Skeletal muscle tissue (tissue), 4 donors: ENCODE measurements around the gene NUDT22. TPM values are rescaled to one million over a fixed set of nuclear protein-coding genes. Genes with fewer than 3 reads are reported as not detected.
A peak's percentile ranks its signal among the peaks of the same experiment; 100 is the strongest.

ENCODE experiments used
- H3K27ac ChIP-seq: one replicate; pipeline ENCODE4 v1.7.0; 2013; ENCODE audit warnings: mild to moderate bottlenecking, low read depth, low read length, inconsistent platforms
- H3K27me3 ChIP-seq, 3 donors: one replicate each; pipeline ENCODE4 v1.7.0; 2013; ENCODE audit warnings: low read length in 3 of 3; ENCODE audit not compliant: control insufficient read depth in 3 of 3, insufficient read depth in 3 of 3
- H3K36me3 ChIP-seq, 3 donors: one replicate each; pipeline ENCODE4 v1.7.0; 2013; ENCODE audit warnings: low read length in 3 of 3; ENCODE audit not compliant: control insufficient read depth in 3 of 3, insufficient read depth in 3 of 3
- H3K4me1 ChIP-seq, 3 donors: one replicate each; pipeline ENCODE4 v1.7.0; 2013; ENCODE audit warnings: low read length in 3 of 3, mild to moderate bottlenecking in 3 of 3; ENCODE audit not compliant: control insufficient read depth in 3 of 3, insufficient read depth in 3 of 3
- H3K4me3 ChIP-seq, 3 donors: one replicate each; pipeline ENCODE4 v1.7.0; 2013; ENCODE audit warnings: low read length in 3 of 3
- H3K9ac ChIP-seq, 3 donors: one replicate each; pipeline ENCODE4 v1.7.0; 2013; ENCODE audit warnings: low read length in 3 of 3, mild to moderate bottlenecking in 3 of 3, moderate library complexity in 2 of 3, low read depth in 1 of 3
- H3K9me3 ChIP-seq, 3 donors: one replicate each; pipeline ENCODE4 v1.7.0; 2013; ENCODE audit warnings: low read length in 3 of 3; ENCODE audit not compliant: control insufficient read depth in 3 of 3
- total RNA-seq: library from RNA; depleted of rRNA; stranded (reverse); fragments of >200 nt; gene quantifications from one replicate; pipeline ENCODE4 v1.2.3, GENCODE V29; 2014
- donor health status: Osteomylitis.

The NUDT22 gene
- total RNA-seq, 1 donor from 2014 or later: 17.2 TPM

GRCh38 chr11:64251016-64251752 lies 25.1 kb downstream of the NUDT22 start, which contains the start of gene PLCB3:
Gene PLCB3 (plus strand): TSS chr11:64251530. CDS start chr11:64251650, 120 bp downstream.
- Histone ChIP-seq H3K9ac (peak within 1 kb of the TSS; percentile 80 to 84 (median 81)), H3K27ac (no peak within 1 kb of the TSS), H3K27me3 (no peaks in the 10 kb centered on the region), H3K36me3 (peaks cover 3 to 10% (median 5%) of the 10 kb centered on the region in 3 donors), H3K4me1 (peaks cover 40 to 50% (median 44%) of the 10 kb centered on the region in 3 donors), H3K4me3 (peak within 1 kb of the TSS; percentile 73 to 78 (median 78)), H3K9me3 (no peaks in the 10 kb centered on the region)

- Histone ChIP-seq H3K4me3 (peak overlapping the region; percentile 73 to 78 (median 78)), H3K9me3 (no peaks in the 10 kb centered on the region), H3K27ac (no peak overlapping the region), H3K4me1 (peaks cover 40 to 50% (median 44%) of the 10 kb centered on the region in 3 donors), H3K27me3 (no peaks in the 10 kb centered on the region), H3K36me3 (peaks cover 7 to 13% (median 8%) of the 10 kb centered on the region in 3 donors), H3K9ac (peak overlapping the region; percentile 80 to 84 (median 81))
Measured at GRCh38 chr11:64251753-64252002, 25.6 kb downstream of the NUDT22 start.

GRCh38 chr11:64252003-64252872 lies 26.2 kb downstream of the NUDT22 start:
- no peaks in the 10 kb centered on the region for H3K9me3 ChIP-seq
- peaks cover 8 to 14% (median 9%) of the 10 kb centered on the region in 3 donors for H3K36me3 ChIP-seq
- no peak overlapping the region for H3K27ac ChIP-seq
- H3K9ac ChIP-seq: peak overlapping the region; percentile 80 to 84 (median 81)
- H3K27me3 ChIP-seq: no peaks in the 10 kb centered on the region
- H3K4me1 ChIP-seq: peaks cover 35 to 46% (median 39%) of the 10 kb centered on the region in 3 donors
- peak overlapping the region; percentile 73 to 78 (median 78) for H3K4me3 ChIP-seq

GRCh38 chr11:64253043-64253442 lies 27.0 kb downstream of the NUDT22 start:
- no peaks in the 10 kb centered on the region for H3K27me3 ChIP-seq
- H3K4me1 ChIP-seq: peaks cover 30 to 40% (median 34%) of the 10 kb centered on the region in 3 donors
- H3K9ac ChIP-seq: peak overlapping the region in 1 of 3 donors; percentile 54
- no peaks in the 10 kb centered on the region for H3K9me3 ChIP-seq
- no peak overlapping the region for H3K4me3 ChIP-seq
- peaks cover 9 to 15% (median 13%) of the 10 kb centered on the region in 3 donors for H3K36me3 ChIP-seq
- no peak overlapping the region for H3K27ac ChIP-seq

- no peak overlapping the region for H3K27ac ChIP-seq
- peaks cover 29 to 36% (median 33%) of the 10 kb centered on the region in 3 donors for H3K4me1 ChIP-seq
- peaks cover 12 to 20% (median 17%) of the 10 kb centered on the region in 3 donors for H3K36me3 ChIP-seq
- H3K9ac ChIP-seq: peak overlapping the region in 2 of 3 donors; percentile 10 to 54
- no peak overlapping the region for H3K4me3 ChIP-seq
- no peaks in the 10 kb centered on the region for H3K27me3 ChIP-seq
- H3K9me3 ChIP-seq: no peaks in the 10 kb centered on the region
Measured at GRCh38 chr11:64253481-64253880, 27.4 kb downstream of the NUDT22 start.

DNA sequence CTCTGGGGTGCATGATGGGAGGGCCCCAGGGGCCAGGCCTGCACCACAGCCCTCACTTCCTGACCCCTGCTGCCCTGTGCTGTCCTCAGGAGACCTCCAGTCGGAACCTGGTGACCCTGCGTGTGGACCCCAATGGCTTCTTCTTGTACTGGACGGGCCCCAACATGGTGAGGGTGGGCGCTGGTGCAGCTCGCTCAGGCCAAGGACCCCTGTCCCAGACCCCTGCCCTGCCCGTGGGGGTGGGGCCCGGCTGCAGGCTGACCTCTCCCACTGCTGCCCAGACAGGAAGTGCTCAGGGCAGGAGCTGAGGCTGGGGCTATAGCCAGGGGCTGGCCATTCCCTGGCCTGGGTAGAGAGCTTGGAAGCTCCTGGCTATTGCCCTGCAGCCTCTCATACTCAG lies 28.3 kb downstream of the NUDT22 start:
- H3K9ac ChIP-seq: peak overlapping the region in 1 of 3 donors; percentile 54
- no peak overlapping the region for H3K27ac ChIP-seq
- H3K4me1 ChIP-seq: peaks cover 29 to 36% (median 33%) of the 10 kb centered on the region in 3 donors
- H3K9me3 ChIP-seq: no peaks in the 10 kb centered on the region
- peaks cover 17 to 27% (median 23%) of the 10 kb centered on the region in 3 donors for H3K36me3 ChIP-seq
- H3K27me3 ChIP-seq: no peaks in the 10 kb centered on the region
- no peak overlapping the region for H3K4me3 ChIP-seq

- Histone ChIP-seq H3K4me3 (no peak overlapping the region), H3K4me1 (peaks cover 29 to 33% (median 32%) of the 10 kb centered on the region in 3 donors), H3K27me3 (no peaks in the 10 kb centered on the region), H3K27ac (no peak overlapping the region), H3K9ac (no peak overlapping the region), H3K9me3 (no peaks in the 10 kb centered on the region), H3K36me3 (peaks cover 27 to 32% (median 31%) of the 10 kb centered on the region in 3 donors)
Measured at GRCh38 chr11:64255135-64256128, 29.4 kb downstream of the NUDT22 start.

- Histone ChIP-seq H3K36me3 (peaks cover 29 to 34% (median 34%) of the 10 kb centered on the region in 3 donors), H3K9ac (no peak overlapping the region)
Measured at GRCh38 chr11:64256300-64256699, 30.2 kb downstream of the NUDT22 start.

DNA sequence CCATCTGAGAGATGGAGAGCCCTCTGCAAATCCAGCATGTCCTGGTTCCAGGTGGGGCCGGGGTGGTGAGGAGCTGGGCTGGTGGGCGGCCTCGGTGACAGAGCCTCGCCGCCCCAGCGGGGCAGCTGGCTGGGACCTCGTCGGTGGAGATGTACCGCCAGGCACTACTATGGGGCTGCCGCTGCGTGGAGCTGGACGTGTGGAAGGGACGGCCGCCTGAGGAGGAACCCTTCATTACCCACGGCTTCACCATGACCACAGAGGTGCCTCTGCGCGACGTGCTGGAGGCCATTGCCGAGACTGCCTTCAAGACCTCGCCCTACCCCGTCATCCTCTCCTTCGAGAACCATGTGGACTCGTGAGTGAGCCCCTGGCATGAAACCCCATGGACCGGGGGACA lies 32.3 kb downstream of the NUDT22 start:
- Histone ChIP-seq H3K27ac (no peak overlapping the region), H3K9ac (no peak overlapping the region), H3K27me3 (no peaks in the 10 kb centered on the region), H3K4me3 (no peak overlapping the region), H3K36me3 (peaks cover 45 to 47% (median 45%) of the 10 kb centered on the region in 3 donors), H3K4me1 (peaks cover 9 to 10% (median 10%) of the 10 kb centered on the region in 3 donors), H3K9me3 (no peaks in the 10 kb centered on the region)

More at GRCh38 chr11:64256300-64256699, 30.2 kb downstream of the NUDT22 start:
- H3K27ac ChIP-seq: no peak overlapping the region
- H3K9me3 ChIP-seq: no peaks in the 10 kb centered on the region
- H3K4me1 ChIP-seq: peaks cover 23 to 25% (median 25%) of the 10 kb centered on the region in 3 donors
- H3K4me3 ChIP-seq: no peak overlapping the region
- H3K27me3 ChIP-seq: no peaks in the 10 kb centered on the region
